Adipose tissue (tissue), 3 donors: Measurements from ENCODE around the gene KCNIP4. TPM values are rescaled to one million over a fixed set of nuclear protein-coding genes. Genes with fewer than 3 reads are reported as not detected.

ENCODE experiments used
- H3K27ac ChIP-seq: one replicate; pipeline ENCODE4 v1.5.1; 2013; ENCODE audit warnings: low read depth, low read length
- WGBS, 3 donors: extraction: QIAGEN DNeasy Blood & Tissue Kit; methylation state at CpG; one replicate each; pipeline ENCODE4 v1.1.7; 2013; 5-methylcytosine and 5-hydroxymethylcytosine counted together
- polyA plus RNA-seq, 3 donors: library from polyadenylated mRNA; stranded (reverse); fragments of 200-250 nt; gene quantifications; one replicate each; pipeline ENCODE4 v1.2.3, GENCODE V29; 2013
- donor health status: healthy with polysubstance abuse.
- donor health status: Bipolar disorder and iron deficiency.
- donor health status: healthy.

KCNIP4 gene
- polyA plus RNA-seq, 3 donors = 0.08 to 0.34 TPM; not detected in 1

- no peak overlapping the region for H3K27ac ChIP-seq
- 78 to 89% (median 81%) methylated on average over 4 of the region's 4 CpGs for WGBS, 3 donors
Measured at GRCh38 chr4:21467551-21467950, 481.0 kb downstream of the KCNIP4 start.

DNA sequence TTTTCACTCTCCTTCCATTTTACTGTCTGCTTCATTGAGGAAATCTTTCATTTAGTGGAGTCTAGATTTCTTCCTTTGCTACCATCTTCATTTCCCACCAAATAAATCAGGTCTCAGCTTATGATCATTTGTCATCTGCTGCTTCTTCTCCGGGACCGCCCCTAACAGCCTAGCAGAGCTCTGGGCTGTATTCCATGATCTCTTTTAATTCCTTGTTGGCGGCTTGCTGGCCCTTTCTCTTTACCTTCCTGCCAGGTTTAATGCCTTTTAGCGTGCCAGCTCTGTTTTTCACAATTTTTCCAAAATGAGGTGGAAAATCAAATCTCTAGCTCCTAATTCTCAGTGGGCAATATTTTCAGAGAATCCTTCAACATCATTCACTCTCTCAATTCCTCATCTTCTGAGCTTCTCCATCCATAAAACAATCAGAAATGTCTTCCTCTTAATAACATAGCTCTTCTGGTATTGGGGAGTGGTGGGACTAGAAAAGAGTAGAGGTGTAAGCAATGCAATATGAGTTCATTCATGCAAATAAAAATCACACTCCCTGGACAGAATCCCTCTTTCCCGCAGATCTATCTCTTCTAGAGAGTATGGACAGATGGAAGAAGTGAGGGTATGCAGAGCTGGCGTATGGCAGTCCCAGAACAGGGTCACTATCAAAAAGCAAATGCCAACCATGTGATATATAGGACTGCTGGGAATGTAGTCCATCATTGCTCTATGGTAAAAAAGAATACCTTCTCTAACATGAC lies 491.3 kb downstream of the KCNIP4 start:
- 66 to 79% (median 70%) methylated on average over 6 of the region's 6 CpGs for WGBS, 3 donors
- H3K27ac ChIP-seq = no peak overlapping the region

DNA sequence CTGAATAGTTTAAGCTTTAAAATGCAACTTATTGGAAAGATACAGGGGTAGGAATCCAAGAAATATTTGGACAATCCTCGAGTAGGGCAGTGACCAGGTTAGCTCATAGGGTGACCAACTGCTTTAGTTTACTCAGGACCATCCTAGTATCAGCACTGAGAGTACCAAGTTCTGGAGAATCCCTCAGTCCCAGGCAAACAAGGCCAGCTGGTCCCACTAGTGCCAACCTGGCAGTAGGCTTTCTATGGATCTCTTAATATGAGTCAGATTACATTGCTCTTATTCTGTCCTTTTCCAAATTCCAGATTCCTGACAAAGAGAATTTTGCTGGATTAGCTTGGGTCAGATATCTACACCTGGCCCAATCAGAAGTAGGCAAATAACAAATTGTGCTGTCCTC lies 493.7 kb downstream of the KCNIP4 start:
- WGBS, 3 donors = 38 to 49% (median 47%) methylated on average over 1 of the region's 1 CpG
- H3K27ac ChIP-seq = no peak overlapping the region

GRCh38 chr4:21454201-21454600 lies 494.4 kb downstream of the KCNIP4 start:
- WGBS, 3 donors = 36 to 68% (median 64%) methylated on average over 4 of the region's 4 CpGs
- no peak overlapping the region for H3K27ac ChIP-seq

- no peak overlapping the region for H3K27ac ChIP-seq
Measured at GRCh38 chr4:21452931-21453330, 495.6 kb downstream of the KCNIP4 start.

DNA sequence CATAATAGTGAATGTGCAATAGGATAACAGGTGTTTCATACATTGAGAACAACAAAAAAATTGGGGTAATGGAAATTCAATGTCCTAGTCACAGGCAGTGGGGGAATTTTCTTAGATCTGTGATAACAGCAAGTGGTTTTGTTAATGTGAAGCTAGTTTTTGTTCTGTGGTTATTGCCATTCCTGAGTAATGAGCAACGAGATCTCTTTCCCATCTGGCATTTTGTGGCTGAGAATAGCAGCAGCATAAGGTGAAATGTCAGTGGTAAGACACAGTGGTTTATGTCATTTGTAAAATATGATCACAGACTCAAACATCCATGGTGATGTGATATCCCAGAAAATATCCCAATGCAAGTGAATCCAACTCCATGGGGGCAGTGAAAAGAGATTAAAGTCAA lies 497.5 kb downstream of the KCNIP4 start:
- H3K27ac ChIP-seq = no peak overlapping the region
- WGBS, 3 donors = 31 to 41% (median 39%) methylated on average over 1 of the region's 1 CpG

DNA sequence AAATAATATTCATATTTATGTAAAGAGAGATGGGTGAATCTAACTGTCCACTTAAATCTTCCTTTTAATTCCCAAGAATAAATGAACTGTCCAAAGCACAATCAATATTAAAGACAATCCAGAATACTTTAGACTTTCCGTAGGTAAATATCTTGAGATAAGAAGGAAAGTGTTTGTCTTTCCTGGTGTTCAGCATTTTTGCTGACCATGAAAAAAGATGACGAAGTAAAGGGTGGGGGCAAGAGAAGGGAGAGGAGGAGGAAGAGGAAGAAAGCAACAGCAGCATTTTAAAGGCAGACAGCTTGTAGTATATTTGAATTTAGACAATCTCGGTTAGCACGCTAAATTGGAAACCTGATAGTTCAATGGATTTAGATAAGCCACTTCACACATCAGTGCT lies 498.2 kb downstream of the KCNIP4 start:
- H3K27ac ChIP-seq = no peak overlapping the region
- WGBS, 3 donors = 33 to 67% (median 63%) methylated on average over 4 of the region's 4 CpGs

- H3K27ac ChIP-seq = no peak overlapping the region
Measured at GRCh38 chr4:21447301-21448054, 501.1 kb downstream of the KCNIP4 start.

DNA sequence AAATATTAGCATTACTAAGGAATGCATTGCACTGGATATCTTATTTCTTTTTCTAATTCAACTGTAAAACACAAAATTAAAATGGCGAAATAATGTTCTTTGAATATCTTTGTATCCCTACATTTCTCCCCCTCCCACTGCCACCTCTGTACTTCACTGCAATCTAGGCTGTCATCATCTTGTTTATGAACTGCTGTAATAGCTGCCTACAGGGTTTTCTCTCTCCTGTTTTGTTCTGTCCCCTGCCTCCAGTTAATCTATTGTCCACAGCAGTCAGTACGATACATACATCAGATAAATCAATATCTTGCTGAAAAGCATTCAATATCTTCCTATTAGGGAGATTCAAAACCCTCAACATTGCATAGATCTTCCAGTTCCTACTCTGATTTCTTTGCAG lies 528.4 kb downstream of the KCNIP4 start:
- 63 to 75% (median 75%) methylated on average over 2 of the region's 2 CpGs for WGBS, 3 donors
- no peak overlapping the region for H3K27ac ChIP-seq

- no peak overlapping the region for H3K27ac ChIP-seq
- WGBS, 3 donors = 61 to 81% (median 73%) methylated on average over 4 of the region's 4 CpGs
Measured at GRCh38 chr4:21415728-21416127, 532.8 kb downstream of the KCNIP4 start.

DNA sequence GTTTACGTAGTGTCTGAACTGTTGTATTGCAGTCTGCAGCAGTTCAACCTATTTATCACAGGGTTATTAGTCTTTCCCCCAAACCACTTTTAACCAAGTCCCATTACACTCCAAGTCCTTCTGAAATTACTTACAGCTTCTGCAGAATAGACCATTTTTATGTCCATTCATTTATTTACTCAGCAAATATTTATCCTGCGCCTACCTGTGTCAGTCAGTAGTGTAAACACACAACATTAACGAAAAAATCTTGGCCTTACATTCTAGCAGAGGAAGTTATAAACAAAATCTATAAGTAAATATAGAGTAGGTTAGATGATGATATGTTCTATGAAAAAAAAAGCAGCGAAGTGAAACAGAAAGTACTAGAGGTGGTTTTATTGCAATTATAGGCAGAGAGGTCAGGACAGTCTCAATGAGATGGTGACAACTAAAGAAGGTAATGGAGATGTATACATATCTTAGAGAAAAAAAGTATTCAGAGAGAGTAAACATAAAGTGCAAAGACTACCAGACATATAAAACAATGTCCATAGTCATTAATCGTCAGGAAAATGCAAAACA lies 534.7 kb downstream of the KCNIP4 start:
- 23 to 66% (median 62%) methylated on average over 5 of the region's 5 CpGs for WGBS, 3 donors
- no peak overlapping the region for H3K27ac ChIP-seq

DNA sequence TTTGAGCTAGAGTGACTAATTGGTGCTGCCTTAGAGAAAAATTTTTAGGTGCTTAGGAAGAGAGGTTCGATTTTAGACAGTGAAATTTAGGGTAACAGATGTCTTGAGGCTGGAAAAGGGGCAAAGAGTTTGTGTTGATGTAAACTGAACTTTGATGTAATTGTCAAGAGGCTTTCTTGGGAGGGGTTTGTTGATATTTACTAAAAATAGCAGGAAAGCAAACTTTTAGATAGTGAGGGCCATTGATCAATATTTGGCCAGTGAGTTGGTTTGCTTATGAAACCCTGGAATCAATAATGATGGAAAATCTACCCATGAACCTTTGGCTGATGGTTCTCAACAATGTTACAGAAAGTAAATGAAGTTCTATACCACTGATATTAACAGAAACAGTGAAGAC lies 537.5 kb downstream of the KCNIP4 start:
- WGBS, 3 donors = 29 to 43% (median 38%) methylated on average over 1 of the region's 1 CpG
- H3K27ac ChIP-seq = no peak overlapping the region

- WGBS, 3 donors = 77 to 85% (median 77%) methylated on average over 4 of the region's 4 CpGs
- H3K27ac ChIP-seq = no peak overlapping the region
Measured at GRCh38 chr4:21410372-21410771, 538.2 kb downstream of the KCNIP4 start.

DNA sequence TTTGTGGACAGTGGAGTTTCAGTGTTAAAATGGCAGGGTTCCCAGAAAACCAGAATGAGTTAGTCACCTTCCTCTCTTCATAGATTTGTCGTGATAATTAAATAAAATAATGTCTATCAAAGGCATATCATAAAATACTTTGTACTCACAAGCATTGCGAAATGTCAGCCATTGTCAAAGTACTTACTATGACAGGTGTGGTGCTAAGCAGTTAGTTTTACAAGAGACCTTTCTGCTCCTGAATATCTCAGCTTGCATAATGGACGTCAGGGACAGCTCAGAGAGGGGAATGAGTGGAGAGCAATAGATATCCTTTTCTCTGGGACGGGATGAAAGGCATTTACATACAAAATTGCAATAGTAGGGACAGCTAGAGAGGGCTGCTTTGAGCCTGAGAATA lies 560.9 kb downstream of the KCNIP4 start:
- no peak overlapping the region for H3K27ac ChIP-seq
- WGBS, 3 donors = 29 to 47% (median 45%) methylated on average over 4 of the region's 4 CpGs

- WGBS, 3 donors = 76 to 77% (median 77%) methylated on average over 3 of the region's 3 CpGs
Measured at GRCh38 chr4:21386166-21386780, 562.3 kb downstream of the KCNIP4 start.

DNA sequence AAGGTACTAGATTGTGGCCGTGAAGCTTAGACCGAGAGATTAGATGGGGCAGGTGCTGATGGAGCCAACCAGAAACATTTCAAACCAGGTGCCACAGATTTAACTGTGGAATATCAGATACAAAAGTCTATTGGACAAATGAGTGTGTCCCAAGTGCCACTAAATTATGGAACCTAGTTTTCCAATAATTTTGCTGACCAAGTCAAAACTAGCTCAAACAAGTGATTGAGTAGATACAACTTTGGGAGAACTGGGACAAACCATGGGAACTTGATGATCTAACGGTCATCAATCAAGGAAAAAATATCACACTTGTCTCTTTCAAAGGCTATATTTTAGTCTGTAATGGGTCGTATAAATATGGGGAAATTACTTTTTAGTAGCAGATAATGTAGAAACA lies 562.9 kb downstream of the KCNIP4 start:
- no peak overlapping the region for H3K27ac ChIP-seq
- 78 to 84% (median 84%) methylated on average over 4 of the region's 4 CpGs for WGBS, 3 donors

More at GRCh38 chr4:21386166-21386780, 562.3 kb downstream of the KCNIP4 start:
- H3K27ac ChIP-seq = no peak overlapping the region

GRCh38 chr4:21384609-21385008 lies 564.0 kb downstream of the KCNIP4 start:
- 47 to 85% (median 80%) methylated on average over 3 of the region's 3 CpGs for WGBS, 3 donors

DNA sequence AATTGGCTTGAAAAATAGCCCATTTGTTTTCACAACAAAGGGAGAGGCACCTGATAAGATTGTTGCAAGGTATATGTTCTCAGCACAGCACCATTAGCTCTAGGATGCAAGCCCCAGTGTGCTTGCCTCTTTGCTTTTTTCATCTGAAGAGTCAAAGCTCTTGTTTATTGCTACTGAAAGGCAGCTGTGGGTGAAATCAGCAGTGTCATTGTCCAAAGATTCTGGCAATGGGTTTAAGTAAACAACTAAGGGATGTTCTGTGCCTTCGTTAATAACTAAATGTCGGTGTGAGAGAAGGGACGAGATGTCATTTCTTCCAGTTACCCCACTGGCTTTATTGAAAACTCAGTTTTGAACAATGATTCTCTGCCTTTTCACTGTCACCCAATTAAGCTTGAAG lies 567.7 kb downstream of the KCNIP4 start:
- H3K27ac ChIP-seq = no peak overlapping the region
- 54 to 91% (median 85%) methylated on average over 3 of the region's 3 CpGs for WGBS, 3 donors

More at GRCh38 chr4:21384609-21385008, 564.0 kb downstream of the KCNIP4 start:
- H3K27ac ChIP-seq = no peak overlapping the region

- no peak overlapping the region for H3K27ac ChIP-seq
Measured at GRCh38 chr4:21377046-21377445, 571.5 kb downstream of the KCNIP4 start.

More at GRCh38 chr4:21377046-21377445, 571.5 kb downstream of the KCNIP4 start:
- WGBS, 3 donors = 65 to 81% (median 77%) methylated on average over 2 of the region's 2 CpGs
